ENCODE measurements around the gene MTFP1.

The MTFP1 gene, protein sequence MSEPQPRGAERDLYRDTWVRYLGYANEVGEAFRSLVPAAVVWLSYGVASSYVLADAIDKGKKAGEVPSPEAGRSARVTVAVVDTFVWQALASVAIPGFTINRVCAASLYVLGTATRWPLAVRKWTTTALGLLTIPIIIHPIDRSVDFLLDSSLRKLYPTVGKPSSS

DNA sequence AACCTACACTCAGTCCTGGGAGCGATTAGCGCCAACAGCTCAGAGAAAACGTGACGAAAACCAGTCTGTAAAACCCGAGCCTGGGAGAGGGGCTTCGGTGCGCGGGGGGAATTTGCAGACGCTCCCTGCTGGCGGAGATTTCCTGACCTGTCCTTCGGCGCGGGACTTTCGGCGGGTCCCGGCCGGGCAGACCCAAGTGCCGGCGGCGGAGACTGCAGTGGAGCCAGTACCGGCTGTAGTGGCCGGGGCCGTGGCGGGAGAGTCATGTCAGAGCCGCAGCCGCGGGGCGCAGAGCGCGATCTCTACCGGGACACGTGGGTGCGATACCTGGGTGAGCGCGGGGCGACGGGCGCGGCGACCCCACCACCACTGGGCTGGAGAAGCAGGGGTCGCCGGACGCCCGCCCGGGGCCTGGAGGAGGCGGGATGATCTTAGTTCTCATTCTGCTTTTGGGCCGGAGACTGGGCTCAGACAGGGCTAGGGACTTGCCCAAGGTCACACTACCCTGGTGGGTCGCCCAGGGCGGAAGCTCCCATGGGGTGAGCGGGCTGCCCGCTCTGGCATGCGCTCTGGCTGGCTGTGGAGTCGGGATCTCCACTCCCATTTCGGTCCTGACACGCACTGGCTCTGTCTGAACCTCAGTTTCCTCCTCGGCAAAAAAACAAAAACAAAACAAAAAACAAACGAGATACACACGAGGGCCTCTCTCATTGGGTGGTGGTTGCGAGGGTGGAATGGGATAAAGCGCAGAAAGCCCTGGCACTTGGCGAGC lies at the start of gene MTFP1:
Gene MTFP1, plus strand, starts transcription at position 153 of the 772 bp plus-strand sequence. Its CDS starts 112 bp downstream, at position 265.
- peak within 1 kb of the TSS; percentile 56 to 83 (median 66) for H3K4me3 ChIP-seq
- H3K27ac ChIP-seq = peak within 1 kb of the TSS; percentile 17 to 99 (median 95)

DNA sequence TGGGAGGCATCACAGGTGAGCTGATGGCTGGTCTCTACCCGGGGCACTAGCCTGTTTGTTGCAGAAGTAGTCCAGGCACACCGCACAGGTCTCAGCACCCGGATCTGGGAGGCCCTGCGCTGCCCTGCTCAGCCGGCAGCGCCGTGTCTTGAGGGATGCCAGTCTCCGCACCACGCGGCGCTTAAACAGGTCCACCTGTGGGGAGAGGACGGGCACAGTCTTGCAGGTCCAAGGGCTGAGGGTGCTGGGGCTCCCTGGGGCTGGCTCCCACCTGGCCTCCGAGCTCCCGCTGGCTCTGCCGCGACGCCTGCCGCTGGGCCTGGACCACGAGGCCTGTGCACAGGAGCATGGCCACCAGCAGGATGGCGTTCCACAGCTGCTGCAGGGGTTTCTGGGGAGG lies 45.6 kb upstream of the MTFP1 start:
- H3K27ac ChIP-seq = no peak overlapping the region
- H3K4me3 ChIP-seq = no peak overlapping the region

DNA sequence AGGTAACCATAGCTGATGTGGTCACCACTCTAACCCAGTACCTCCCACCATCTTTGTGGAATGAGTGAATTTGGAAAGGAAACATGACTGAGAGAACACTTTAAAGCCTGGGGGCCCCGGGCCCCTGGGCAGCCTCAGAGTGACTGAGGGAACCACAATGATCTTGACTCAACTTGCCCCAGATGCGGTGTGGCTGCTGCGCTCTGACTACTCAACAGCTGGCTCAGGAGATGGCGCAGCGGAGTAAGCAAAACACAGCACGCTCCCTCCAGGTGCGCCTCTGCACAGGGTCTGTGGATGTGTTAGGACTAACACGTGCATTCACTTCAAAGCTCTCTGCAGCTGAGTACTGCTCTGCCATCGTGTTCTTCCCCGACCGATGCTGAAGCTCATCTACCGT lies 44.3 kb upstream of the MTFP1 start:
- no peak overlapping the region for H3K27ac ChIP-seq
- H3K4me3 ChIP-seq = no peak overlapping the region

DNA sequence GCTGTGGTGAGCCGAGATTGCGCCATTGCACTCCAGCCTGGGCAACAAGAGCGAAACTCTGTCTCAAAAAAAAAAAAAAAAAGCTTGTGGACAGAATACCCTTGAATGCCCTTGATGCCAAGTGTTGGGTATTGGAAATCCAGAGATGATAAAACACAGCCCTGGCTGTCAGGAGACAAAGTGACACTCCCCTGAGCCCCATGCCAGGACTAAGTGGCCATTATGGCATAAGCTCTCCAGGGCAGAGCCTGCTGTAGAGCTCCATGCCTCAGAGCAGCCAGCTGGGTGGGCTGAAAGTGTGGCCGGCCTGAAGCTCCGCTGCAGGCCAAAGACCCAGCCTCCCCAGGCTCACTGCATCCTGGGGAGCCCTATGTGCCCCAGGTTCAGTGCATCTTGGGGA lies 43.2 kb upstream of the MTFP1 start:
- no peak overlapping the region for H3K27ac ChIP-seq
- no peak overlapping the region for H3K4me3 ChIP-seq

DNA sequence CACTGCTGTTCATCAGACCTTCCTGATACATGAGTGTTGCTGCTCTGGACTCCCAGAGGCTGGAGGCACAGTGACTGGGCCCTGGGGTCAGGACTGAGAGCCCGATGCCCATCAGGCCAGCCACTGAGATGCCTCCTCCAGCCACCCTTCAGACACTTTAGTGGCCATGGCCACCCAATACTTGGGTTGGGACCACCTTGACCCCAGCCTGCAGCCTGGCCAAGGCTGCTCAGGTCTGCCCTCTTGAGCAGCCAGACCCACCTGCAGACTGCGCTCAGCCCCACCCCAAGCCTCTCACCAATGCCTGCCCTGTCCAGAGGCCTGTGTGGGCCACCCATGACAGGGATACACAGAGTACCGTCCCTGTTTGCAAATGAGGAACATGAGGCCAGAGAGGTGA lies 42.5 kb upstream of the MTFP1 start:
- Histone ChIP-seq H3K4me3 (no peak overlapping the region), H3K27ac (no peak overlapping the region)

DNA sequence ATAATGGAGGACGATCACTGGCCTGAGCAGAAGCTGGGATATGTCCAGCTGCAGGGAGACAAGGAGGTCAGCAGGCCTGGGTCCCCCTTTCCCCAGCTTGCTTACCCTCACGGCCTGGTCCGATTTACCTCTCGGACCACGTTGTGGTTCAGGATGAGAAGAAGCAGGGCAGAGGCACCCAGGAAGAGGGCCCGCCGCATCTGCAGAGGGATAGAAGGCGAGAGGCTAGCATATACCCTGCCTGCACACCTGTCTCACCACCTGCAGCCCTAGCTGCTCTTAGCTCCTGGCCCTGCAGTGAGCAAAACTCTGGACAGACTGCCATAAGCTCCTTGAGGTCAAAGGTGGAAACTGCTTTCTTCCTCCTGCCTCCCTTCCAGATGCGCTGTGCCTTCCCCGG lies 39.6 kb upstream of the MTFP1 start:
- H3K4me3 ChIP-seq = no peak overlapping the region

DNA sequence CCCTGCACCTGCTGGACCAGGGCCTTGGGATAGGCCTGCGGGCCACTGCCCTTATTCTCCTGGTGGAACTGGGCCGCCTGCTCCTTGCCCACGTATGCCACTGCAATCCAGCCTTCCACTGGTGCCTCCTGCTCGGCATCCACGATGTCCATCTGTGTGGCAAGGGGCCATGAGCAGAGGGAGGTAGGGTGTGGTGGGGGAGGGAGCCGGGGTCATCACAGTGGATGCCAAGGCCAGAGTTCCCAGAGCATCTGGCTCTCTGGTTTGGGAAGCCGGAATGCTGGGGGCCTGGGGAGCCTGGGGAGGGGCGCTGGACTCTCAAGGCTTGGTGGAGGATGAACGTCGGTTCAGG lies 39.0 kb upstream of the MTFP1 start:
- peak overlapping the region in 18 of 21 experiments; percentile 20 to 84 (median 68) for H3K27ac ChIP-seq

More for the DNA sequence above, 39.6 kb upstream of the MTFP1 start:
- H3K27ac ChIP-seq = peak overlapping the region in 2 of 21 experiments; percentile 83 to 84

DNA sequence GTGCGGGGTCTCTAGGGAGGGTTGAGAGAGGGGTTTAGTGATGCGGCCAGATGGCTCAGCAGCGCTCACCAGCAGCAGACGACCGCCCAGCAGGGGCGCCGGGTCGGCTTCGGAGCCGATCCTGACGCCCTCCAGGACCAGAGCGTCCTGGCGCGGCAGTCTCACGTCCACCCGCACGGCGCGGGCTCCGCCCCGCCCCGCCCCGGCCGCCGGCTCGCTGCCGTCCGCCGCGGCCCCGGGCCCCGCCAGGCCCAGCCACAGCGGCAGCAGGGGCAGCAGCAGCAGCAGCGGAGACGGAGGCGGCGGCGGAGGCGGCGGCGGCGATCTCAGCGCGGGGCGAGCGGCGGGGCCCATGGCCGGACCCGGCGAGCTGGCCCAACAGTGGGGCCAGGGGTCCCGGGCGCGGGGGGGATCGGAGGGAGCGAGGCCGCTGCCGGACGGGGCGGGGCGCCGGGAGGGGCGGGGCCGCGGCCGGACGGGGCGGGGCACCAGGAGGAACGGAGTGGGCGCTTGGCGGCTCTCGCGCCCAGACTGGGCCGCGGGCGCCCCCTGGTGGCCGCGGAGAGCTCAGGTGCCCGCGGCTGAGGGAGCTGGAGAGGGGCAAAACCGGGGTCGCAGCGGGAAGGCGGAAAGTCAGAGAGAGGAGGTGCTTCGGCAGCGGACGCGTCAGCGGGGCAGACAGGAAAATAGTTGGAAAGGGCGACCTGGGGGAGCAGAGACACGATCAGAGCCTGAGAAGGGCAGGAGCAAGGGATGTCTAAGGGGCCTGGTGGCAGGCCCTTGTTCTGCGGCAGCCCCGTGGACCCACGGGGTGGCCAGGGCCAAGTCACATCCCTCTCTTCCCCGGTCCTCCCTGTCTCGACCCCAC lies 38.4 kb upstream of the MTFP1 start, which contains the start of gene RNF215:
Gene RNF215, minus strand, starts transcription at position 452 of the 868 bp plus-strand sequence. Its CDS starts 98 bp downstream, at position 354.
- H3K4me3 ChIP-seq = peak within 1 kb of the TSS; percentile 35 to 58 (median 46)
- H3K27ac ChIP-seq = peak within 1 kb of the TSS in 18 of 21 experiments; percentile 20 to 84 (median 68)

More for the DNA sequence above, 39.0 kb upstream of the MTFP1 start:
- H3K4me3 ChIP-seq = peak overlapping the region; percentile 35 to 58 (median 46)

DNA sequence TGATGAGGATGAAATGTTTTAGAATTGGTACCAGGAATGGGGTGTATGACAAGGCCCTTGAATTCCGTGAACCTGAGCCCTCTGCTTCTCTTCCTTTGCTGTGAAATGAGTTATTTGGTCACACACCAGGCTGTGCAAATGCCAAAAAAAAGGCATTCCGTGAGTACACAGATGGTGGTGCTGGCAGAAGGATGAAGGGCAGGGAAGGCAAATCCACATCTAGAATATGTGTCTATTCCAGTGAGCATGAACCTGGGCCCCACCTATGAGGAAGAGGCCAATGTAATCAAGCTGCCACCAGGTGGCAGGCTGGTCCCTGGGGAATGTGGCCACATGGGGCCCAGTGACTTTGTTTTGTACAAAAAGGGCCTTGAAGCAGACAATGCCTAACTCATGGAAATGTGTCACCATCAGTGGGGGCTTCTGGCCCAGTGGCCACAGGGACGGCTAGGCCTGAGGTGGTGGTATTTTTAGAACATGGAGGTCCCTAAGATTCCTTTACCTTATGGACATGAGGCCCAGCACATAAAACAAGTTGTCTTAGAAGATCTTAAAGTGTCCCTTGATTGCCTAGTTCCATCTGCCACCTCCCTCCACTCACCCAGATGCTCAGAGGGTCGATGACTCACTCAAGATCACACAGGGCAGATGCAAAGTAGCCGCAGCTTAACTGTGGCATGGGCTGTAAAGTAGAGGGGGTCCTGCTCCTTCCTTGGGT lies 34.4 kb upstream of the MTFP1 start:
- Histone ChIP-seq H3K4me3 (no peak overlapping the region), H3K27ac (no peak overlapping the region)

DNA sequence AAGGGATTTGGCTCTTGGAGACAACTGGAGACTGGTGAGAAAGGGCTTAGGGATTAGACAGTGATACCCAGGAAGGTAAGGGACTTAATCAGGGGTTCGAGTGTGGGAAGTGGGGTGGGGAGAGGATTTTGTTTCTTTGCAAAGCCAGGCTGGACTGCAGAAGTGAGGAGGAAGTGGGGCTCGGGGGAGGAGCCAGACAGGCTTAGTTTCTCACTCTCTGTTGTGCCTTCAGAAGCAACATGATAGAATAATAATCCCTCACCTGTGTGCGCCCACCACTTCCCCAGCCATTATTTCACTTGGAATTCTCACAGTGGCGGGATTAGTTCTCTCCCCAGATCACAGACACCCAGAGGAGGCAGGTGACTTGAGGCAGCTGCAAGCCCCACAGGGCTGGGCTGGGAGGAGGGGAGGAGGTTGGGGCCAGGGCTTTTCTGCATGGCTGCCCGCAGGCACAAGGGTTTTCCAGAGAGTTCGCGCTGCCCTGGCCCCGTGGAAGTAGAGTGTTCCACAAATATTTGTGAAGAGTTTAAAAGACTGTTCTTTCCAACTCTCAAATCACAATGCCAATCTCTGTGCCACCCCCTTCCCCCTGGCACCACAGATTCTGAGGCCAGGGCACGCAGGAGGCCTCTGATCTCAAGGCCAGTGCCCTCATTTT lies 32.8 kb upstream of the MTFP1 start:
- no peak overlapping the region for H3K27ac ChIP-seq

DNA sequence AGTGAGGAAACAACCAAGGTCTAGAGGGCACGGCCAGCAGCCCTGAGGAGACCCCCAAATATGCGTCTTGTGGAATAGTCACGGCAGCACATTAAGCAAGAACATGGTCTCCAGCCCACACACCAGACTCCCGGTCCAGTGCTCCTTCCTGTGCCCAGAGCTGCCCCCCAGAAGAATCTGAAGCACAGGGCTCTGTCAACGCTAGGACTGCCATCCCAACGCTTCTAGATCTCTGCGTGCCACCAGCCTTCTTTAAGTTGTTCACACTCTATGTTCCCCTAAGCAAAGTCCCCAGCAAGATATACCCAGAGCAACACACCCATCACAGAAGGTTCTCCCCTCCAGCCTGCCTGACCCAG lies 32.3 kb upstream of the MTFP1 start:
- H3K4me3 ChIP-seq = no peak overlapping the region
- H3K27ac ChIP-seq = no peak overlapping the region

More for the DNA sequence above, 32.8 kb upstream of the MTFP1 start:
- no peak overlapping the region for H3K4me3 ChIP-seq

DNA sequence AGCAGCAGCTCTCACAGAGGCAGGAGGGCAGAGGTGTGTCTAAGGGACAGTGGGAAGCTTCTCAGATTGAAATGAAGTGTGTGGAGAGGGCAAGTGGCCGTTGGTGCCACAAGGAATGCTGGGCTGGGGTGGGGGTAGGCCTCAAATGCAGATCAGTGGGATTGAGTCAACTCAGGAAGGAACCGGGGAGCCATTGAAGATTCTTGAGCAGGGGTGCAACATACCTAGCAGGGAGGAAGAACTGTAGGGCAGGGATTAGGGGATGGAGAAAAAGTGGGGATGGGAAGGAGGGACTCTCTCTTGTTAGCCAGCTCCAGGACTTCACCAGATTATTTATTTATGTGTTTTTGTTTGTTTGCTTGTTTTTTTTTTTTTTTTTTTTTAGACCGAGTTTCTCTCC lies 31.7 kb upstream of the MTFP1 start:
- Histone ChIP-seq H3K27ac (no peak overlapping the region), H3K4me3 (no peak overlapping the region)

DNA sequence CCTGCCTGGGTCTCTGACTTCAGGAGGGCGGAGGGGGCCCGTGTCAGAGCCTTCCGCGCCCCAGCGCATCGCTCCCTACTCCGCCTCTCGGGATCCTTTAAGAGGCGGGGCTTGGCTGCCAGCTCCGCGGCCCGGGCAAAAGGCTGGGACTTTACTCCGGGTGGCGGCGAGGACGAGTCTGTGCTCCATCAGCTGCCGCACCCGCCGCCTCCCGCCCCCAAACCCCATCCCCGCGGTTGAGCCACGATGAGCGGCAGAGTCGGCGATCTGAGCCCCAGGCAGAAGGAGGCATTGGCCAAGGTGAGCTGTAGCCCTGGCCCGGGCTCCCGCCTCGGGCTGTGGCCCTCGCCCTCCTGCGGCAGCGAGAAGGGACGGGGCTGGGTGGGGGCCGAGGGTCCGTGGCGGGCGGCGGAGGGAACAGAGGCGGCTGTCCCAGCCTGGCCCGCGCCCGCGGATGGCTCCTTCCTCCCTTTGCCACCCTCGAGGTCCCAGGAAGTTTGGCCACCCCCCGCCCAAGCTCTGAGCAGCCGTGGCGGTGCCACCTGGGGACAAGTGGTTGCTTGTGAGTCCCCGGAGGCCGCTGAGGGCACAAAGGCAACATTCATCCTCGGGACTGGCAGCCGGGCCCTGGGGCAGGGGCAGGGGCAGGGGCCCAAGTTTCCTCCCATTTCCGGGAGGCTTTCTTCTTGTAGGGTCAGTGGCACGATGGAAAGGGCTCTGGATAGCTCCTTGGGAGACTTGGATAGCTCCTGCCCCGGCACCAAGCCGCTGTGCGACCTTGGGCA lies 28.5 kb upstream of the MTFP1 start, which contains the start of gene SEC14L2:
Gene SEC14L2, plus strand, starts transcription at position 148 of the 785 bp plus-strand sequence. Its CDS starts 99 bp downstream, at position 247.
- peak within 1 kb of the TSS; percentile 48 to 79 (median 68) for H3K4me3 ChIP-seq
- H3K27ac ChIP-seq = peak within 1 kb of the TSS in 20 of 21 experiments; percentile 20 to 89 (median 80)

DNA sequence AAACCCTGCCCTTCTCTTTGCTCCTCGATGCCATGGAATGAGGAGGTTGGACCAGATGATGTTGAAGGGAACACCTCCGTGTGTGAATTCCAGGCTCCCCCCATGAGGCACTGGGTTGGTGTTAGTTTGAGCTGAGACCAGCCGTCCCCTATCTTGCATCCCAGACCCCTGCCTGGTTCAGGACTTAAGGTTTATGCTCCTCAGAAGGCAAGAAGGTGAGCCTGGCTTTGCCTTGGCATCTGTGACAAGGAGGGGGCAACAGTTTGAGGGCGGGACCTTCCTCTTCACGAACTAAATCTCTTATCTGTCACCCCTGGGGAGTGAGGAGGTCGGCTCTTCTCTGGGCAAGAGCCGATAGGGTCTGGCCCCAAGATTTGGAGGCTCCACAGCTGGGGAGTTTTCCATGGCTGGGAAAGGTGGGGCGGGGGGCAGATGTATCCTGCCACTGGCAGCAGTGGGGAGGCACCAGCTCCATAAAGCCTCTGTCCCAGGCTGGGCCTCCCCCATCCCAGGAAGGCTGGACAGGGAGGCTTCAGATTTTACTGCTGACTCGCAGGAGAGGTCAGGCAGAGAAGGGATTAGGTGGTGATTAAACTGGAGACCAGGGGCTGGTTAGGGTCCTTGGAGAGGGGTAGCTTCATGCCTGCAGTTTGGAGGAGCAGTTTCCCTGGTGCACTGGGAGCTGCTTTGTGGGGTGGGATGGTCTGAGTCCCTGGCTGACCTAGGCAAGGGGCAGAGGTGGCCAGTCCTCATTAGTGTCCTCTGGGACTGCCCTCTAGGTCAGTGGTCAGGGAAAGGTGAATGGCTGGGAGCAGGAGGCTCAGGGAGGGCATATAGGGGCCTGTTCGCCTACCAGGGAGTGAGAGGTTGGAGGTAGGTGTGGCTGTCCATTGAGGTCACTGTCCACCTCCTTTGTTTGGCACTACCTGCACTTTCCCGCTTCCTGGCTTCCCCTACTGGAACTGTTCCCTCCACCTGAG lies 27.6 kb upstream of the MTFP1 start:
- H3K4me3 ChIP-seq = peak overlapping the region; percentile 48 to 79 (median 68)
- H3K27ac ChIP-seq = peak overlapping the region in 17 of 21 experiments; percentile 49 to 89 (median 81)

DNA sequence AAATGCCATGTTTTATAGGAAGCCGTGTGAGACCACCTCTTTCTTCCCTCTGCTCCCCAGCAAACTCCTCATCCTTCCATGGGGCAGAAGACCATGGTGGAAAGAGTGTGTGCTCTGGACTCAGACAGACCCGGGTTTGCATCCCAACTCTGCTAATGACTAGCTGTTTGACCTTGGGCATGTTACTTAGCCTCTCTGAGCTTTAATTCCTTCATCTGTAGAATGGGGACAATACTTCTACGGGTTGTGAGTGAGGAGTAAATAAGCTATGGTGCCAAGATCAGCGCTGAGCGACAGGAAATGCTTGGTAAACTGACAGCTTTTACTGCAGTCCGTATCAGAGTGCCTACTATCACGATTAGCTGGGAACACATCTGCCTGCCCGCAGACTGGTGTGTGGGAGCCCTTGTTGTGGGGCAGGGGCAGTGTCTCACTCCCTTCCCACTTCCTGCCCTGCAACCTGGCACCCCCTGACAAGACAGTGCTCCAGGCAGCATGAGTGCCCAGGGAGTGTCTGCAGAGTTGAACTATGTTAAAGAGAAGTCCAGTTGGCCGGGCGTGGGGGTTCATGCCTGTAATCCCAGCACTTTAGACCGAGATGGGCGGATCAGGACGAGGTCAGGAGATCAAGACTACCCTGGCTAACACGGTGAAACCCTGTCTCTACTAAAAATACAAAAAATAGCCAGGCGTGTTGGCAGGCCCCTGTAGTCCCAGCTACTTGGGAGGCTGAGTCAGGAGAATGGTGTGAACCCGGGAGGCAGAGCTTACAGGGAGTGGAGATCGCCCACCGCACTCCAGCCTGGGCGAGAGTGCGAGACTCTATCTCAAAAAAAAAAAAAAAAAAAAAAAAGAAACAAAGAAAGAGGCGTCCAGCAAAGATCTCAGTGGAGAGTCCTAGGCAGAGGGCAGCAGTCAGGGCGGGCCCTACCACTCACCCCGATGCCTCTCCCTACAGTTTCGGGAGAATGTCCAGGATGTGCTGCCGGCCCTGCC lies 26.6 kb upstream of the MTFP1 start:
- peak overlapping the region in 2 of 7 experiments; percentile 54 to 60 for H3K4me3 ChIP-seq
- H3K27ac ChIP-seq = peak overlapping the region in 8 of 21 experiments; percentile 0 to 89 (median 57)

DNA sequence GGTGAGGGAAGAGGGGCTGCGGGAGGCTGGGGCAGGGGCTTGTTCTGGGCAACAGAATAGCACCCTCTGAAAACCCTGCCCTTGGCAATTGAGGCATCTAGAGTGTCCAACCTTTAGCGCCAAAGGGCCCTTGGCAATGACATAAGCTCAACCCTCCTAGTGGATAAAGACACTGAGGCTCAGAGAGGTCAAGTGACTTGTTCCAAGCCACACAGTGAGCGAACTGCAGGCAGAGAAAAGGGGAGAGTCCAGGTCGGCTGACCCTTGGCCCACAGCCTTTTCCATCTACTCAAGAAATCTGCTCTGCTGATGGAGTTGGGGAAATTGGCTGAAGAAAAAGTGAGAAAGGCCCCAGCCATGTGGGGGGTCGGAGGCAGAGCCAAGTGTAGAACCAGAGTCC lies 25.9 kb upstream of the MTFP1 start:
- H3K27ac ChIP-seq = peak overlapping the region in 8 of 21 experiments; percentile 0 to 89 (median 50)
- no peak overlapping the region for H3K4me3 ChIP-seq
